Astrocyte of the cerebellum (primary cell): ENCODE results near the gene CES2.
A peak's percentile ranks its signal among the peaks of the same experiment; 100 is the strongest.

Experiments used
- DNase-seq: peaks from one replicate; pipeline ENCODE4 v3.0.0-alpha.2; 2011; ENCODE audit warnings: low read depth
- H3K4me3 ChIP-seq: 2 replicates; pipeline ENCODE4 v1.5.1; 2011; ENCODE audit warnings: mild to moderate bottlenecking, low read depth, low read length, moderate library complexity
- CTCF ChIP-seq: IDR thresholded peaks from 2 replicates; pipeline ENCODE4 v1.5.1; 2012; ENCODE audit warnings: low read length, low read depth, moderate library complexity, mild to moderate bottlenecking; ENCODE audit errors: missing control alignments
- in situ Hi-C: cut with HindIII; loops from 2 replicates; pipeline ENCODE4 v1.10.0; 2017; ENCODE audit warnings: low sequenced_read_pairs

The CES2 gene

GRCh38 chr16:66926961-66927436 is 8.3 kb upstream of the CES2 start:
- H3K4me3 ChIP-seq = no peak overlapping the region
- DNase-seq = peak; percentile 79
- in situ Hi-C loops = no loop called here
- TF ChIP-seq CTCF = no peak

- H3K4me3 ChIP-seq = no peak overlapping the region
- in situ Hi-C loops = no loop called here
- no peak for DNase-seq
- TF ChIP-seq CTCF = no peak
Observed at GRCh38 chr16:66927918-66928649, 7.2 kb upstream of the CES2 start.

GRCh38 chr16:66928702-66929388 is 6.5 kb upstream of the CES2 start:
- peak; percentile 46 for TF ChIP-seq CTCF
- DNase-seq = no peak
- H3K4me3 ChIP-seq = no peak overlapping the region
- in situ Hi-C loops = no loop called here

- no peak overlapping the region for H3K4me3 ChIP-seq
- DNase-seq = no peak
- in situ Hi-C loops = no loop called here
- no peak for TF ChIP-seq CTCF
Observed at GRCh38 chr16:66930189-66930588, 5.1 kb upstream of the CES2 start.

- no peak for DNase-seq
- in situ Hi-C loops = no loop called here
- no peak overlapping the region for H3K4me3 ChIP-seq
- TF ChIP-seq CTCF = no peak
Observed at GRCh38 chr16:66931665-66932064, 3.7 kb upstream of the CES2 start.

GRCh38 chr16:66932076-66932475 is 3.2 kb upstream of the CES2 start:
- DNase-seq = no peak
- TF ChIP-seq CTCF = no peak
- no peak overlapping the region for H3K4me3 ChIP-seq
- in situ Hi-C loops = no loop called here
